HEK293 (cell line): Measurements from ENCODE around the gene FAM181A.

Experiments used
- BCL11A ChIP-seq: fragments of 450-650 bp; formaldehyde crosslinking; IDR thresholded peaks from 2 replicates; pipeline ENCODE4 v1.5.1; 2016; ENCODE audit warnings: low read depth, missing biosample characterization, missing genetic modification characterization
- GFI1B ChIP-seq: fragments of 450-650 bp; formaldehyde crosslinking; IDR thresholded peaks from 2 replicates; pipeline ENCODE4 v1.5.1; 2016; ENCODE audit warnings: missing biosample characterization, missing genetic modification characterization
- KLF10 ChIP-seq: fragments of 450-650 bp; IDR thresholded peaks from 2 replicates; pipeline ENCODE4 v1.5.1; 2018; ENCODE audit warnings: missing biosample characterization, mild to moderate bottlenecking, missing genetic modification characterization
- YY1 ChIP-seq: fragments of 450-650 bp; formaldehyde crosslinking; IDR thresholded peaks from 2 replicates; pipeline ENCODE4 v1.5.1; 2018; ENCODE audit warnings: missing biosample characterization, missing genetic modification characterization
- YY2 ChIP-seq: fragments of 450-650 bp; formaldehyde crosslinking; IDR thresholded peaks from 2 replicates; pipeline ENCODE4 v1.5.1; 2016; ENCODE audit warnings: missing biosample characterization, missing genetic modification characterization
- ZBTB17 ChIP-seq: fragments of 450-650 bp; formaldehyde crosslinking; IDR thresholded peaks from 2 replicates; pipeline ENCODE4 v1.5.1; 2016; ENCODE audit warnings: missing biosample characterization, missing genetic modification characterization
- ZBTB20 ChIP-seq: fragments of 450-650 bp; formaldehyde crosslinking; IDR thresholded peaks from 2 replicates; pipeline ENCODE4 v1.5.1; 2016; ENCODE audit warnings: missing biosample characterization, missing genetic modification characterization
- ZBTB21 ChIP-seq: fragments of 450-650 bp; formaldehyde crosslinking; IDR thresholded peaks from 2 replicates; pipeline ENCODE4 v1.5.1; 2017; ENCODE audit warnings: missing biosample characterization, missing genetic modification characterization
- ZFP41 ChIP-seq: fragments of 450-650 bp; formaldehyde crosslinking; IDR thresholded peaks from 2 replicates; pipeline ENCODE4 v1.5.1; 2016; ENCODE audit warnings: missing biosample characterization, missing genetic modification characterization, borderline replicate concordance
- ZNF132 ChIP-seq: fragments of 450-650 bp; formaldehyde crosslinking; IDR thresholded peaks from 2 replicates; pipeline ENCODE4 v1.5.1; 2017; ENCODE audit warnings: missing biosample characterization, missing genetic modification characterization, borderline replicate concordance
- ZNF133 ChIP-seq: fragments of 450-650 bp; formaldehyde crosslinking; IDR thresholded peaks from 2 replicates; pipeline ENCODE4 v1.5.1; 2016; ENCODE audit warnings: missing biosample characterization, missing genetic modification characterization
- ZNF16 ChIP-seq: fragments of 450-650 bp; formaldehyde crosslinking; IDR thresholded peaks from 2 replicates; pipeline ENCODE4 v1.5.1; 2016; ENCODE audit warnings: low read depth, missing biosample characterization, missing genetic modification characterization
- ZNF175 ChIP-seq: fragments of 450-650 bp; formaldehyde crosslinking; IDR thresholded peaks from 2 replicates; pipeline ENCODE4 v1.5.1; 2016; ENCODE audit warnings: missing biosample characterization, missing genetic modification characterization
- ZNF202 ChIP-seq: fragments of 450-650 bp; formaldehyde crosslinking; IDR thresholded peaks from 2 replicates; pipeline ENCODE4 v1.5.1; 2016; ENCODE audit warnings: missing biosample characterization, missing genetic modification characterization, borderline replicate concordance
- ZNF211 ChIP-seq: fragments of 450-650 bp; formaldehyde crosslinking; IDR thresholded peaks from 2 replicates; pipeline ENCODE4 v1.5.1; 2016; ENCODE audit warnings: low read depth, missing biosample characterization, missing genetic modification characterization
- ZNF221 ChIP-seq: fragments of 450-650 bp; formaldehyde crosslinking; IDR thresholded peaks from 2 replicates; pipeline ENCODE4 v1.5.1; 2017; ENCODE audit warnings: missing biosample characterization, missing genetic modification characterization, borderline replicate concordance
- ZNF266 ChIP-seq: fragments of 450-650 bp; formaldehyde crosslinking; IDR thresholded peaks from 2 replicates; pipeline ENCODE4 v1.5.1; 2016; ENCODE audit warnings: missing biosample characterization, missing genetic modification characterization, low read depth
- ZNF280D ChIP-seq: fragments of 450-650 bp; formaldehyde crosslinking; IDR thresholded peaks from 2 replicates; pipeline ENCODE4 v1.5.1; 2016; ENCODE audit warnings: missing biosample characterization, missing genetic modification characterization
- ZNF302 ChIP-seq: fragments of 450-650 bp; formaldehyde crosslinking; IDR thresholded peaks from 2 replicates; pipeline ENCODE4 v1.5.1; 2016; ENCODE audit warnings: missing biosample characterization, missing genetic modification characterization, low read depth
- ZNF341 ChIP-seq: fragments of 450-650 bp; formaldehyde crosslinking; IDR thresholded peaks from 2 replicates; pipeline ENCODE4; 2016; ENCODE audit warnings: low read depth, missing biosample characterization, missing genetic modification characterization
- ZNF362 ChIP-seq: fragments of 450-650 bp; formaldehyde crosslinking; IDR thresholded peaks from 2 replicates; pipeline ENCODE4 v1.5.1; 2016; ENCODE audit warnings: missing biosample characterization, missing genetic modification characterization
- ZNF391 ChIP-seq: fragments of 450-650 bp; formaldehyde crosslinking; IDR thresholded peaks from 2 replicates; pipeline ENCODE4 v1.5.1; 2016; ENCODE audit warnings: low read depth, missing biosample characterization, missing genetic modification characterization, borderline replicate concordance
- ZNF404 ChIP-seq: fragments of 450-650 bp; formaldehyde crosslinking; IDR thresholded peaks from 2 replicates; pipeline ENCODE4 v1.5.1; 2017; ENCODE audit warnings: missing biosample characterization, missing genetic modification characterization
- ZNF473 ChIP-seq: fragments of 450-650 bp; formaldehyde crosslinking; IDR thresholded peaks from 2 replicates; pipeline ENCODE4 v1.5.1; 2017; ENCODE audit warnings: missing biosample characterization, missing genetic modification characterization
- ZNF529 ChIP-seq: fragments of 450-650 bp; formaldehyde crosslinking; IDR thresholded peaks from 2 replicates; pipeline ENCODE4 v1.5.1; 2017; ENCODE audit warnings: missing genetic modification characterization, missing biosample characterization; ENCODE audit not compliant: insufficient replicate concordance
- ZNF530 ChIP-seq: fragments of 450-650 bp; formaldehyde crosslinking; IDR thresholded peaks from 2 replicates; pipeline ENCODE4 v1.5.1; 2016; ENCODE audit warnings: low read depth, missing biosample characterization, missing genetic modification characterization
- ZNF544 ChIP-seq: fragments of 450-650 bp; formaldehyde crosslinking; IDR thresholded peaks from 2 replicates; pipeline ENCODE4 v1.5.0; 2017; ENCODE audit warnings: missing biosample characterization, missing genetic modification characterization
- ZNF549 ChIP-seq: fragments of 450-650 bp; IDR thresholded peaks from 2 replicates; pipeline ENCODE4 v1.5.1; 2018; ENCODE audit warnings: missing biosample characterization, missing genetic modification characterization, mild to moderate bottlenecking, inconsistent platforms, moderate library complexity
- ZNF561 ChIP-seq: fragments of 450-650 bp; IDR thresholded peaks from 2 replicates; pipeline ENCODE4 v1.5.1; 2018; ENCODE audit warnings: missing biosample characterization, missing genetic modification characterization, borderline replicate concordance
- ZNF596 ChIP-seq: fragments of 450-650 bp; IDR thresholded peaks from 2 replicates; pipeline ENCODE4 v1.5.0; 2018; ENCODE audit warnings: missing biosample characterization, mild to moderate bottlenecking, missing genetic modification characterization, moderate library complexity
- ZNF610 ChIP-seq: fragments of 450-650 bp; formaldehyde crosslinking; IDR thresholded peaks from 2 replicates; pipeline ENCODE4 v1.5.1; 2016; ENCODE audit warnings: missing biosample characterization, missing genetic modification characterization, borderline replicate concordance
- ZNF629 ChIP-seq: fragments of 450-650 bp; formaldehyde crosslinking; IDR thresholded peaks from 2 replicates; pipeline ENCODE4 v1.5.1; 2017; ENCODE audit warnings: missing biosample characterization, missing genetic modification characterization
- ZNF639 ChIP-seq: fragments of 450-650 bp; formaldehyde crosslinking; IDR thresholded peaks from 2 replicates; pipeline ENCODE4 v1.5.1; 2016; ENCODE audit warnings: missing biosample characterization, missing genetic modification characterization
- ZNF785 ChIP-seq: fragments of 450-650 bp; formaldehyde crosslinking; IDR thresholded peaks from 2 replicates; pipeline ENCODE4 v1.5.1; 2016; ENCODE audit warnings: missing biosample characterization, missing genetic modification characterization
- ZSCAN4 ChIP-seq: fragments of 450-650 bp; formaldehyde crosslinking; IDR thresholded peaks from 2 replicates; pipeline ENCODE4 v1.5.1; 2017; ENCODE audit warnings: missing biosample characterization, missing genetic modification characterization

The FAM181A gene

GRCh38 chr14:93880021-93880820, 46.9 kb upstream of the FAM181A start (continued):
- TF ChIP-seq ZNF280D (tag by site-specific recombination) (no peak), ZBTB17 (tag by site-specific recombination) (no peak), ZNF629 (tag by site-specific recombination) (no peak; the same call in 1 of the 2 replicates), ZNF132 (tag by site-specific recombination) (no peak), BCL11A (tag by site-specific recombination) (no peak), YY1 (tag by site-specific recombination) (peak; percentile 14; the same call in 1 of the 2 replicates), ZNF596 (tag by site-specific recombination) (no peak), ZNF175 (tag by site-specific recombination) (no peak), ZNF202 (tag by site-specific recombination) (no peak), ZNF549 (tag by site-specific recombination) (no peak), ZNF544 (tag by site-specific recombination) (no peak), ZNF404 (tag by site-specific recombination) (no peak), ZNF341 (tag by site-specific recombination) (peak; percentile 67), ZNF391 (tag by site-specific recombination) (no peak), ZNF610 (tag by site-specific recombination) (no peak), ZNF266 (tag by site-specific recombination) (no peak), ZNF221 (tag by site-specific recombination) (no peak), ZFP41 (no peak), ZNF529 (tag by site-specific recombination) (no peak), ZNF530 (tag by site-specific recombination) (no peak), ZSCAN4 (tag by site-specific recombination) (no peak), ZNF785 (tag by site-specific recombination) (no peak), ZNF473 (tag by site-specific recombination) (no peak), ZNF302 (tag by site-specific recombination) (no peak), GFI1B (0 out of 2 replicates have a peak, but pooled peaks have one; percentile 17), ZNF211 (tag by site-specific recombination) (no peak), KLF10 (tag by site-specific recombination) (peak; percentile 47; the same call in 1 of the 2 replicates), ZNF16 (tag by site-specific recombination) (no peak), ZNF362 (no peak), ZNF133 (tag by site-specific recombination) (no peak), ZNF561 (0 out of 2 replicates have a peak, but pooled peaks have one; percentile 6), ZNF639 (tag by site-specific recombination) (no peak), YY2 (tag by site-specific recombination) (no peak), ZBTB21 (tag by site-specific recombination) (no peak), ZBTB20 (tag by site-specific recombination) (no peak)
